Measurements from ENCODE around the gene NDUFB8.
A peak's percentile ranks its signal among the peaks of the same experiment; 100 is the strongest.

NDUFB8 gene

DNA sequence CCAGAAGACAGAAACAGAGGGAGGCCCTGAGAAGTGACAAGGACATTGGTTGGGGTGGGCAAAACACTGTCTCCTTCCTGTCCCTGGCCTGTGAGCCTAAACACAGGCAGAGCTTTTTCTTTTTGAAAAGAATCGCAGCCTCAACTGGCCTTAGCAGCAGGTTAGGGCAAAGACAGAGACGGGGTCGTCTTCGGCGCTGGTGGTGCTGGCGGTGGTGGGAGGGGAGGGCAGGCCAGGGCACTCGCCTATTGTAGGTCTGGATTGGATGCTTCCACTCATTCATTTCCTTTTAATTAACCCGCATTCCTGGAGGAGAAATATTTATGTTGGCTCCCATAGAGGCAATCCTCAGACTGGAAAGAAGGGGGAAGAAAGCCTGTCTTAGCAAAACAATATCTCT is 44.3 kb downstream of the NDUFB8 start:
- H3K4me3 ChIP-seq (ENCODE audit: low read depth, low read length), result no peak overlapping the region
- TF ChIP-seq, protein P1, sequence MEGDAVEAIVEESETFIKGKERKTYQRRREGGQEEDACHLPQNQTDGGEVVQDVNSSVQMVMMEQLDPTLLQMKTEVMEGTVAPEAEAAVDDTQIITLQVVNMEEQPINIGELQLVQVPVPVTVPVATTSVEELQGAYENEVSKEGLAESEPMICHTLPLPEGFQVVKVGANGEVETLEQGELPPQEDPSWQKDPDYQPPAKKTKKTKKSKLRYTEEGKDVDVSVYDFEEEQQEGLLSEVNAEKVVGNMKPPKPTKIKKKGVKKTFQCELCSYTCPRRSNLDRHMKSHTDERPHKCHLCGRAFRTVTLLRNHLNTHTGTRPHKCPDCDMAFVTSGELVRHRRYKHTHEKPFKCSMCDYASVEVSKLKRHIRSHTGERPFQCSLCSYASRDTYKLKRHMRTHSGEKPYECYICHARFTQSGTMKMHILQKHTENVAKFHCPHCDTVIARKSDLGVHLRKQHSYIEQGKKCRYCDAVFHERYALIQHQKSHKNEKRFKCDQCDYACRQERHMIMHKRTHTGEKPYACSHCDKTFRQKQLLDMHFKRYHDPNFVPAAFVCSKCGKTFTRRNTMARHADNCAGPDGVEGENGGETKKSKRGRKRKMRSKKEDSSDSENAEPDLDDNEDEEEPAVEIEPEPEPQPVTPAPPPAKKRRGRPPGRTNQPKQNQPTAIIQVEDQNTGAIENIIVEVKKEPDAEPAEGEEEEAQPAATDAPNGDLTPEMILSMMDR (conservative IDR thresholded peaks at IDR 0.05; ENCODE audit: low read depth, low read length), result no peak
- no peak for DNase-seq (ENCODE audit: low read depth)

DNA sequence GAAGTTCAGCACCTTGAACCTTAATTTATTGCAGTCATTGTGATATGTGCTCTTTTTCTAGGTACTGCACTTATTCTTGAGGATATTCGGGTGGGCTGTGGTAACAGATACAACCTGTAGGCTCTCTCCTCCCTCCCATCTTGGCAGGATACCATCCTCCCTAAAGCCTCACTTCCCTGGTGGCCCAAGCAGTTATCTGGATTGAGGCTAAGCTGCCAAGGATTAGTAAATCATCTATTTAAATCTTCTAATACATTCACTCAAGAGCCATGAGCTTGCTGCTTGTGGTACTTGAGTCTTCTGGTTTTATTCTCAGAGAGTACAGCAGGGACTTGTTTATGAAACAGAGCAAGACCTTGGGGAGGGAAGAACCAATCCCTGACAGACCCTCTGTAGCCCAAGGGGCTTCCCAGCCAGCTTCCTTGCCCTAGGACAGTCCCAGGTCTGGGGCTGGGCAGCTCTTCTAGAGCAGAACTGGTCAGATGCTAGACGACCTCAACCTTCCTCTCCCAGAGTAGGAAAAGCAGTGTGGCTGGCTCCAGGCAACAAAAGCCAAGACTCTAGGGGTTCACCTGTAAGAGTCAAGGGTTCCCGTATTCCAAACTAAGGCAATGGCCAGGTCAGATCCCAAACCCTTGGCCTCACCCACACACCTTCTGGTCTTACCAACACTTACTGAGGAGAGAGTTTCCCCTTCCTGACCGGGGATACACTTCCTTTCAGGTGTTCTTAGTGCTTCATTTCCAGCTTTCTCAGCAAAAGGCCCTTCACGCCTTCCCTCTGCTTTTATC is 45.6 kb downstream of the NDUFB8 start:
- DNase-seq (ENCODE audit: low read depth), result no peak
- TF ChIP-seq, protein P1 (conservative IDR thresholded peaks at IDR 0.05; ENCODE audit: low read depth, low read length), result no peak
- H3K4me3 ChIP-seq (ENCODE audit: low read depth, low read length), result no peak overlapping the region

- TF ChIP-seq, protein P1 (conservative IDR thresholded peaks at IDR 0.05; ENCODE audit: low read depth, low read length), result no peak
- H3K4me3 ChIP-seq (ENCODE audit: low read depth, low read length), result no peak overlapping the region
- DNase-seq (ENCODE audit: low read depth), result no peak
Observed at GRCh38 chr10:100482834-100483185, 46.9 kb downstream of the NDUFB8 start.

DNA sequence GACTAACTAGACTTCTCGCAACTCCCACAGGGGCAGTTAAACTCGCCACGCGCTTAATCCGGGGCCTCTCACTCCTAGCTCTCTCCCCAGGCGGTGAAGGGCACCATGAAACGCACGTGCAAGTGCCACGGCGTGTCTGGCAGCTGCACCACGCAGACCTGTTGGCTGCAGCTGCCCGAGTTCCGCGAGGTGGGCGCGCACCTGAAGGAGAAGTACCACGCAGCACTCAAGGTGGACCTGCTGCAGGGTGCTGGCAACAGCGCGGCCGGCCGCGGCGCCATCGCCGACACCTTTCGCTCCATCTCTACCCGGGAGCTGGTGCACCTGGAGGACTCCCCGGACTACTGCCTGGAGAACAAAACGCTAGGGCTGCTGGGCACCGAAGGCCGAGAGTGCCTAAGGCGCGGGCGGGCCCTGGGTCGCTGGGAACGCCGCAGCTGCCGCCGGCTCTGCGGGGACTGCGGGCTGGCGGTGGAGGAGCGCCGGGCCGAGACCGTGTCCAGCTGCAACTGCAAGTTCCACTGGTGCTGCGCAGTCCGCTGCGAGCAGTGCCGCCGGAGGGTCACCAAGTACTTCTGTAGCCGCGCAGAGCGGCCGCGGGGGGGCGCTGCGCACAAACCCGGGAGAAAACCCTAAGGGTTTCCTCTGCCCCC is 47.4 kb downstream of the NDUFB8 start:
- H3K4me3 ChIP-seq (ENCODE audit: low read depth, low read length), result peak overlapping the region; percentile 51
- DNase-seq (ENCODE audit: low read depth), result peak; percentile 74
- TF ChIP-seq, protein P1 (conservative IDR thresholded peaks at IDR 0.05; ENCODE audit: low read depth, low read length), result peak; percentile 85

GRCh38 chr10:100481462-100482081 is 48.1 kb downstream of the NDUFB8 start:
- peak overlapping the region; percentile 51 for H3K4me3 ChIP-seq (ENCODE audit: low read depth, low read length)
- TF ChIP-seq, protein P1 (conservative IDR thresholded peaks at IDR 0.05; ENCODE audit: low read depth, low read length), result no peak
- peak; percentile 88 for DNase-seq (ENCODE audit: low read depth)

DNA sequence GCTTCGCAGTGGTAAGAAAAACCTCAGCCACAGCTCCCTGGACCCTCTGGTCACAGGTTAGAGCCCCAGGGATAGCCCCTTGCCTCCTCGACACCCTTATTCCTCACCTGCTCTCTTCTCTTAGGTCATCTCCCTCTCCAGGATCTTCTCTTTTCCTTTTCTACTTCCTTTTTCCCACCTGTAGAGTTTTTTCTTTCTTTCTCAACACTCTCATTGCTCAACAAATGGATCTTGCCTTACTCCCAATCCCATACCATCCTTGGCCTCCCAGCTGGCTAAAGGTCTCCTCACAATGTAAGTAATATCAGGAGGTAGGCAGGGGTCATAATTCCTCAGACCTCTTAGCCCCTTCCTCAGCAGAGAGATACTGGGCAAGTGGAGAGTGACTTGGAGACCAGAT is 49.7 kb downstream of the NDUFB8 start:
- no peak overlapping the region for H3K4me3 ChIP-seq (ENCODE audit: low read depth, low read length)
- TF ChIP-seq, protein P1 (conservative IDR thresholded peaks at IDR 0.05; ENCODE audit: low read depth, low read length), result no peak
- no peak for DNase-seq (ENCODE audit: low read depth)

Data from choroid plexus epithelial cell (primary cell).